Subcutaneous adipose tissue (tissue), 4 donors: ENCODE data around the gene TSPAN15. TPM values are rescaled to one million over a fixed set of nuclear protein-coding genes. Genes with fewer than 3 reads are reported as not detected.

Experiments used
- CTCF ChIP-seq: fragments of 450-650 bp; IDR thresholded peaks from one replicate; pipeline ENCODE4 v1.5.1; 2016; ENCODE audit warnings: low read depth, mild to moderate bottlenecking, control low read depth, antibody characterized with exemption, moderate library complexity
- total RNA-seq, 4 donors: library from RNA; depleted of rRNA; stranded (reverse); fragments of >200 nt; gene quantifications; one replicate each; pipeline ENCODE4 v1.1.0, GENCODE V29; 2016

Gene TSPAN15
- total RNA-seq, 4 donors from 2014 or later, result 60.6 to 140 (median 103) TPM

- no peak for TF ChIP-seq CTCF
Observed at GRCh38 chr10:69449841-69450240, 1.4 kb upstream of the TSPAN15 start.

- no peak for TF ChIP-seq CTCF
Observed at GRCh38 chr10:69451784-69452251, 553 bp downstream of the TSPAN15 start.

GRCh38 chr10:69452676-69453415 lies 1.6 kb downstream of the TSPAN15 start:
- no peak for TF ChIP-seq CTCF

GRCh38 chr10:69453795-69454194 lies 2.5 kb downstream of the TSPAN15 start:
- TF ChIP-seq CTCF, result no peak

- no peak for TF ChIP-seq CTCF
Observed at GRCh38 chr10:69455006-69455763, 3.9 kb downstream of the TSPAN15 start.

GRCh38 chr10:69456880-69457693 lies 5.8 kb downstream of the TSPAN15 start:
- TF ChIP-seq CTCF, result no peak
